Uterus (tissue), 4 donors: ENCODE measurements around the gene BCAS4. TPM values are rescaled to one million over a fixed set of nuclear protein-coding genes. Genes with fewer than 3 reads are reported as not detected.
A peak's percentile ranks its signal among the peaks of the same experiment; 100 is the strongest.
"Not testable (repeated sequence)": the region's sequence is repeated elsewhere in the genome, so short reads cannot be mapped to it uniquely, and the experiment has no call there.

ENCODE experiments used
- DNase-seq, 2 donors: peaks; one replicate each; pipeline ENCODE4 v3.0.0-alpha.2; 2019 to 2020
- H3K27ac ChIP-seq, 2 donors: fragments of 200-600 bp; sonication (generic); 1 replicate in 1 of 2; 2 replicates in 1 of 2; pipeline ENCODE4 v1.5.1; 2016 to 2018
- H3K27me3 ChIP-seq, 2 donors: fragments of 200-600 bp; sonication (generic); one replicate each; pipeline ENCODE4 v1.5.1; 2018 to 2019; ENCODE audit warnings: control low read depth in 1 of 2
- H3K36me3 ChIP-seq, 2 donors: fragments of 200-600 bp; sonication (generic); one replicate each; pipeline ENCODE4 v1.5.1; 2019; ENCODE audit warnings: control low read depth in 1 of 2
- H3K4me1 ChIP-seq, 2 donors: fragments of 200-600 bp; sonication (generic); one replicate each; pipeline ENCODE4 v1.5.1; 2018 to 2019; ENCODE audit warnings: control low read depth in 1 of 2
- H3K4me3 ChIP-seq, 2 donors: fragments of 200-600 bp; sonication (generic); 1 replicate in 1 of 2; 2 replicates in 1 of 2; pipeline ENCODE4 v1.5.1; 2018 to 2019; ENCODE audit warnings: mild to moderate bottlenecking in 1 of 2
- H3K9me3 ChIP-seq, 2 donors: fragments of 200-600 bp; sonication (generic); one replicate each; pipeline ENCODE4 v1.5.1; 2019; ENCODE audit warnings: control low read depth in 1 of 2
- CTCF ChIP-seq, 4 experiments: fragments of 200-600 bp in 2 of 4; fragments of 450-650 bp in 2 of 4; sonication (generic) in 2 of 4; IDR thresholded peaks; one replicate each; pipeline ENCODE4 v1.5.1; 2016 to 2019; ENCODE audit warnings: antibody characterized with exemption in 4 of 4, mild to moderate bottlenecking in 2 of 4, moderate library complexity in 1 of 4
- POLR2A ChIP-seq, 2 donors: fragments of 450-650 bp; IDR thresholded peaks; one replicate each; pipeline ENCODE4 v1.6.1; 2016; ENCODE audit warnings: antibody characterized with exemption in 2 of 2, mild to moderate bottlenecking in 1 of 2, moderate library complexity in 1 of 2
- intact Hi-C: fragments of 100-400 bp; cut with DNase I; formaldehyde crosslinking; loops from one replicate; pipeline ENCODE4 v1.15.1; 2023; ENCODE audit warnings: low total_unique reads
- total RNA-seq, 4 donors: library from RNA; depleted of rRNA in 3 of 4; stranded (reverse); fragments of >200 nt in 3 of 4; gene quantifications; one replicate each; pipeline versions ENCODE4 v1.1.0 to v1.2.4, GENCODE V29; 2014 to 2023
- donor health status: DM: yes; HTN: yes; CAD: no.

The BCAS4 gene
- total RNA-seq, 4 donors from 2014 or later = under 0.01 to 9.1 (median 3.5) TPM; not detected in 1

DNA sequence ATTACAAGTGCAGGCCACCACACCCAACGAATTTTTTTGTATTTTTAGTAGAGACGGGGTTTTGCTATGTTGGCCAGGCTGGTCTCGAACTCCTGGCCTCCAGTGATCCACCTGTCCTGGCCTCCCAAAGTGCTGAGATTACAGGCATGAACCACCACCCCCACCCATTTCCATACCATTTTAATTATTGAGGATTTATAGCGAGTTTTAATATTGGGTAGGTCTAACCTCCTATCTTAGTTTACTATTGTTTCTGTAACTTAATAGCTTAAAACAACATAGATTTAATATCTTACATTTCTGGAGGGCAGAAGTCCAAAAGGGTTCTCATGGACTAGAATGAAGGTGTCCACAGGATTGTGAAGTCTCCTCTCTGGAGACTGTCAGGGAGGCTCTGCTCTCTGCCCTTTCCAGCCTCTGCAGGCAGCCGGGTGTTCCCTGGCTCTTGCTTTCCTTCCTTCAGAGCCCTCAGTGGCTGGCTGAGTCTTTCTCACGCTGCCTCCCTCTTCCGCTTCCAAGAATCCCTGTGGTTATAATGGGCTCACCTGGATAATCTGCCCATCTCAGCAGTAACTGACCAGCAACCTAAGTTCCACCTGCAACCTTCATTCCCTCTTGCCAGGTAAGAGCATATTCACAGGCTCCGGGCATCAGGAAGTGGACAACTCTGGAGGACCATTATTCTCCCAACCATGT is 18.6 kb upstream of the BCAS4 start:
- Histone ChIP-seq H3K27me3 (no peaks in the 10 kb centered on the region), H3K27ac (no peak overlapping the region), H3K36me3 (no peaks in the 10 kb centered on the region), H3K9me3 (no peaks in the 10 kb centered on the region), H3K4me1 (no peaks in the 10 kb centered on the region), H3K4me3 (no peak overlapping the region)
- DNase-seq = peak in 1 of 2 donors; percentile 2
- TF ChIP-seq CTCF (IDR thresholded peaks at IDR 0.05) (no peak), POLR2A (IDR thresholded peaks at IDR 0.05) (no peak)
- intact Hi-C loops = no loop called here

GRCh38 chr20:50777373-50777772 is 17.5 kb upstream of the BCAS4 start:
- H3K36me3 ChIP-seq = no peaks in the 10 kb centered on the region
- no peak for TF ChIP-seq CTCF (IDR thresholded peaks at IDR 0.05)
- TF ChIP-seq POLR2A (IDR thresholded peaks at IDR 0.05) = no peak
- H3K9me3 ChIP-seq = no peaks in the 10 kb centered on the region
- H3K4me1 ChIP-seq = no peaks in the 10 kb centered on the region
- intact Hi-C loops = no loop called here
- H3K4me3 ChIP-seq = no peak overlapping the region
- no peak overlapping the region for H3K27ac ChIP-seq
- H3K27me3 ChIP-seq = no peaks in the 10 kb centered on the region
- no peak for DNase-seq

GRCh38 chr20:50778994-50779393 is 15.9 kb upstream of the BCAS4 start:
- H3K27me3 ChIP-seq, H3K27ac ChIP-seq, intact Hi-C loops, DNase-seq, H3K9me3 ChIP-seq, H3K4me1 ChIP-seq, H3K36me3 ChIP-seq, H3K4me3 ChIP-seq: not testable (repeated sequence)

GRCh38 chr20:50783390-50783789 is 11.5 kb upstream of the BCAS4 start:
- Histone ChIP-seq H3K4me1 (no peaks in the 10 kb centered on the region), H3K27ac (no peak overlapping the region), H3K4me3 (no peak overlapping the region), H3K9me3 (no peaks in the 10 kb centered on the region), H3K36me3 (no peaks in the 10 kb centered on the region), H3K27me3 (no peaks in the 10 kb centered on the region)
- intact Hi-C loops = no loop called here
- no peak for DNase-seq
- no peak for TF ChIP-seq CTCF (IDR thresholded peaks at IDR 0.05)
- TF ChIP-seq POLR2A (IDR thresholded peaks at IDR 0.05) = no peak

DNA sequence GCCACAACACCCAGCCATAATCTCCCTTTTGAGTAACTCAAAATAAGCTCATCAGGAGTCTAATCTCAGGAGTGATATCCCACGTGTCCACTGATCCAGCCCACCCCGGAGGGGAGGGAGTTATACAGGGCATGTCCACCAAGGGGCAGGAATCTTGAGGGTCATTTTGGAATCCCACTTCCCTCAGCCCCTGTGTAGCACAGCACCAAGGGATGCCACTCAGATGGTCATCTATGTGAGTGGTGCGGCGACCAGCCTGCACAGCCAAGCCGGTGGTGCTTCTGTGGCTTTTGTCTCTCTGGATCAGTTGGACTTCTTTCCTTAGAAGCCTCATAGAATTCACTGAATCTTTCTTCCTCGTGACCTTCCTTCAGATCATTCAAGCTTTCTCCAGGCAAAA is 11.0 kb upstream of the BCAS4 start:
- intact Hi-C loops = no loop called here
- Histone ChIP-seq H3K4me1 (no peaks in the 10 kb centered on the region), H3K4me3 (no peak overlapping the region), H3K9me3 (no peaks in the 10 kb centered on the region), H3K27ac (no peak overlapping the region), H3K36me3 (no peaks in the 10 kb centered on the region), H3K27me3 (no peaks in the 10 kb centered on the region)
- DNase-seq = no peak
- no peak for TF ChIP-seq CTCF (IDR thresholded peaks at IDR 0.05)
- no peak for TF ChIP-seq POLR2A (IDR thresholded peaks at IDR 0.05)

DNA sequence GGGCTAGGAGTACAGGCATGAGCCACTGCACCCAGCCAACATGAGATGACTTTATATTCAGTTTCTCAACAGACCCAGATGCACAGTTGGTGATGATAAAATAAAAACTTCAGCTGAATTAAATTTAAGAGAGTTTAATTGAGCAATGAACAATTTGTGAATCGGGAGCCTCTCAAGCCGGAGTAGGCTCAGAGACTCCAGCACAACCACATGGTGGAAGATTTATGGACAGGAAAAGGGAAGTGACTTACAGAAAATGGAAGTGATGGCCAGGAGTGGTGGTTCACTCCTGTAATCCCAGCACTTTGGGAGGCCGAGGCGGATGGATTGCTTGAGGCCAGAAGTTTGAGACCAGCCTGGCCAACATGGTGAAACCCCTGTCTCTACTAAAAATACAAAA is 10.4 kb upstream of the BCAS4 start:
- no peaks in the 10 kb centered on the region for H3K9me3 ChIP-seq

More for the DNA sequence above, 10.4 kb upstream of the BCAS4 start:
- intact Hi-C loops = no loop called here
- no peak overlapping the region for H3K4me3 ChIP-seq
- no peaks in the 10 kb centered on the region for H3K4me1 ChIP-seq
- no peaks in the 10 kb centered on the region for H3K36me3 ChIP-seq
- DNase-seq = no peak
- no peak overlapping the region for H3K27ac ChIP-seq
- no peaks in the 10 kb centered on the region for H3K27me3 ChIP-seq
- TF ChIP-seq POLR2A (IDR thresholded peaks at IDR 0.05) = no peak
- TF ChIP-seq CTCF (IDR thresholded peaks at IDR 0.05) = no peak
